HG02642 (cell line): ENCODE data around the gene FLYWCH2.
"Not testable (repeated sequence)": the region's sequence is repeated elsewhere in the genome, so short reads cannot be mapped to it uniquely, and the experiment has no call there.

ENCODE experiments used
- ATAC-seq: cut with Tn5 transposase; IDR thresholded peaks from one replicate; pipeline ENCODE4 v1.9.1; 2021; ENCODE audit warnings: mild to moderate bottlenecking; ENCODE audit not compliant: unreplicated experiment, poor library complexity

FLYWCH2 gene

GRCh38 chr16:2931231-2931914 lies 48.4 kb downstream of the FLYWCH2 start:
- not testable (repeated sequence) for ATAC-seq

- ATAC-seq, result no peak
Measured at GRCh38 chr16:2933136-2933535, 50.1 kb downstream of the FLYWCH2 start.

GRCh38 chr16:2933701-2934100 lies 50.7 kb downstream of the FLYWCH2 start:
- ATAC-seq, result no peak

- no peak for ATAC-seq
Measured at GRCh38 chr16:2934450-2934849, 51.4 kb downstream of the FLYWCH2 start.

- no peak for ATAC-seq
Measured at GRCh38 chr16:2936436-2937011, 53.5 kb downstream of the FLYWCH2 start.

- ATAC-seq, result no peak
Measured at GRCh38 chr16:2937170-2937569, 54.2 kb downstream of the FLYWCH2 start.

GRCh38 chr16:2938206-2938605 lies 55.2 kb downstream of the FLYWCH2 start:
- ATAC-seq, result no peak

GRCh38 chr16:2939968-2940367 lies 57.0 kb downstream of the FLYWCH2 start:
- no peak for ATAC-seq

- no peak for ATAC-seq
Measured at GRCh38 chr16:2942045-2942444, 59.0 kb downstream of the FLYWCH2 start.

- ATAC-seq, result not testable (repeated sequence)
Measured at GRCh38 chr16:2943716-2944115, 60.7 kb downstream of the FLYWCH2 start.

- ATAC-seq, result no peak
Measured at GRCh38 chr16:2946649-2947048, 63.6 kb downstream of the FLYWCH2 start.
